ENCODE results near the gene LFNG.
A peak's percentile ranks its signal among the peaks of the same experiment; 100 is the strongest.

LFNG gene

DNA sequence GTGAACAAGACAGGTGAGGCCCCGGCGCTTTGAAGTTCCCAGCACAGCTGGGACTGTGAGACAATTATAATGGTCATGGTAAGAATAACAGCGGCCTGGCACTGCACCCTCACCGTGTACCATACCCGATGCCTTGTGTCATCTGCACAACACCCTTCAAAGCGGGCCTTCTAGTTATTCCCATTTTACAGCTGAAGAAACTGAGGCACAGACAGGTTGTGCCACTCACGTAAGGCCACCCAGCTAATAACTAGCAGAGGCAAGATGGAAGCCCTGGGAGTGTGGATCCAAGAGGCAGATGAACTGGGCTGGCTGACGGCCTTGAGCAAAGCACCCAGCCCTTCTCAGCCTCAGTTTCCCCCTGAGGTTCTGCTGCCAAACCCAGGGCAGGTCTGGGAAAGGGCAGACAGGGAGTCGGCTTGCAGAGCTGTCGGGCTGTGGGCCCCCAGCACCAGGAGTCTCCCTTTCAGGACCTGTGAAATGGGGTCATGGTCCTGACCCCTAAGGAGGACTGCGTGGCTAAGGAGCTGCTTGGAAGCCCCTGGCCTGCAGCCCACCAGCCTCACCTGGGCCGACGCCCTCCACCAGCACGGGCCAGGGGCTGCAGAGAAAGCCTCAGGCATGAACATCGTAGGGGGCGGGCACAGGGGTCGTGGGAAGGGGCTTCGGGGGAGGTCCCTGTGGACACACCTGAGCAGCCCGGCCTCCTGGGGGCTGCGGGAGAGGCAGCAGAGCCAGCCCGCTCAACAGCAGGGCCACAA lies 15.3 kb upstream of the LFNG start:
- no peak for DNase-seq

GRCh38 chr7:2504889-2505375 lies 14.6 kb upstream of the LFNG start:
- peak; percentile 63 for DNase-seq

- no peak for DNase-seq
Measured at GRCh38 chr7:2505401-2505800, 14.2 kb upstream of the LFNG start.

GRCh38 chr7:2507208-2507916 lies 12.2 kb upstream of the LFNG start:
- no peak for DNase-seq

DNA sequence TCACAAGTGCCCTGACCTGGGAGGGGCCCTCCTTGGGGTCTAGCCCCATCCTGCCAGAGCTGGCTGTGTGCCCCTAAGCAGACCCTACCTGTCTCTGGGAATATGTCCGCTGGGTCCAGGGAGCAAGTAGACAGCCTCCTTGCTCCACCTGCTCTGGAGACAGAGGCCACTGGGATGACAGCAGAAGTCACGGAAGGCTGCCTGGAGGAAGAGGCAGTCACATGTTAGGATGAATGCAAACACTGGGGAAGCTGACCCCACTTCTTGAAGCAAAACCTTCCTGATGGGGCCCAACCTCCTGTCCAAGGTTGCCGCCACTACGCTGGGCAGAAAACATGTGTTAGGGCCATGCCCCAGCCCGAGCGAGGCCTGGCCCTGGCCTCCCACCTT lies 11.7 kb upstream of the LFNG start:
- DNase-seq, result no peak

GRCh38 chr7:2508327-2509215 lies 11.0 kb upstream of the LFNG start:
- peak; percentile 24 for DNase-seq

DNA sequence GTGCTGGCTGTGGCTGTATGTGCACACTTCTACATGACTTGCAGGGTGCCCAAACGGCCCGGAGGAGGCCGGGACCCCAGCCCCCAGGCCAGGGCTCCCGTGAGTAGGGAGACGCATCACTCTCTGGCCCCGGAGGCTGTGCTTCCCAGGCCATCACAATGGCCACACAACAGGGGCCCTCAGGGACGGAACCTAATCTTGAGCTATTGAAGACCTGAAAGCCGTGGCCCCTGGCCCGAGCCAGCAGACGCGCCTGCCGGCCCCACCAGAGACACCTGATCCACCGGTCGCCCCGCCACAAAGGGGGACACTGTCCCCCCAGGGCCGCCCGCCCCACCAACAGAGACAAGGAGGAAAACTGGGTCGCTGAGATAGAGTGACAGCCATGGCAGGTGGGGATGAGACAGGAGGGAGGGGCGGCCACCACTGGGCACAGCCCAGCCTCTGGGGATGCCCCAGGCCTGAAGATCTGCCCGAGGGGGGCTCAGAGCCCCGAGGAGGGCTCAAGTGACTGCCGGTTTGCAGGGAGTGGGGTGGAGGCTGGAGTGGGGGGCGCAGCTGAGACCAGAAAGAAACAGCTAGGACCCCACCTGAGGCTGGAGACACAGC lies 10.2 kb upstream of the LFNG start:
- no peak for DNase-seq

GRCh38 chr7:2510130-2510776 lies 9.3 kb upstream of the LFNG start:
- no peak for DNase-seq

GRCh38 chr7:2510909-2511768 lies 8.4 kb upstream of the LFNG start:
- peak; percentile 86 for DNase-seq

DNA sequence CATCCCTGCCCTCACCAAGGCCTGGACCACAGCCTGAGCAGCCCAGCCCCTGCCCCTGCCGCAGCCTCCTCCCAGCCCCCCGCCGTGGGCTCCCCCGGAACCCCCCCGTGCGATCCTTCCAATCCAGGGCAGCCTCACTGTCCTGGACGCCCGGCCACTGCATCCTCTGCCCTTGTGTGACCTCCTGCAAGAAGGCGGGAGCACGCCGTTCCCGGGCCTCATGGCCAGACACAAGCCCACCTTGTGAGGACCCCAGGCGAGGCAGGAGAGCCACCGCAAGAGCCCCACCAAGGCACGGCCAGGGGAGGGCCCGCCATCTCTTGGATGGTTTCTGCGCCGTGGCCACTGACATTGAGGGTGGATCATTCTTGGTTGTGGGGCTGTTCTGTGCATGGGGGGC lies 7.8 kb upstream of the LFNG start:
- no peak for DNase-seq

- peak; percentile 25 for DNase-seq
Measured at GRCh38 chr7:2512179-2512661, 7.4 kb upstream of the LFNG start.

- peak; percentile 33 for DNase-seq
Measured at GRCh38 chr7:2512713-2513112, 6.9 kb upstream of the LFNG start.

DNA sequence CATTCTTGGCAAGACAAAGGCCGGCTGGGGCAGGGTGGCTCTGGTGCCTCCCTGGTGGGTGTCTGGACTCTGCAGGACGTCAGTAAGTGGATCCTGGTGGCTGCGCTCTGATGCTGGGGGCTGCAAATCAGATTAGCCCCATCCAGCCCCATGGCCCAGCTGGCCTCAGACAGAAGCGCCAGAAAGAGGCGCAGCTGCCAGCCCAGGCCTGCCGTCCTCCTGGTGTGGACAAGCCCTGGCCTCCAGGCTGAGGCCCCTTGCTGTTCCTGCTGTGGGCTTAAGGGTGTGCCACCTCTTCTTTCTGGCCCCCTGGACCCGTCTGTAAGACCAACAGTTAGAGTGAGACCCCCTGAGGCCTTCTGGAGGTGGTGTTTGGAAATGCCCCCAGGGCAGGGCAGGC lies 5.9 kb upstream of the LFNG start:
- peak; percentile 23 for DNase-seq

DNA sequence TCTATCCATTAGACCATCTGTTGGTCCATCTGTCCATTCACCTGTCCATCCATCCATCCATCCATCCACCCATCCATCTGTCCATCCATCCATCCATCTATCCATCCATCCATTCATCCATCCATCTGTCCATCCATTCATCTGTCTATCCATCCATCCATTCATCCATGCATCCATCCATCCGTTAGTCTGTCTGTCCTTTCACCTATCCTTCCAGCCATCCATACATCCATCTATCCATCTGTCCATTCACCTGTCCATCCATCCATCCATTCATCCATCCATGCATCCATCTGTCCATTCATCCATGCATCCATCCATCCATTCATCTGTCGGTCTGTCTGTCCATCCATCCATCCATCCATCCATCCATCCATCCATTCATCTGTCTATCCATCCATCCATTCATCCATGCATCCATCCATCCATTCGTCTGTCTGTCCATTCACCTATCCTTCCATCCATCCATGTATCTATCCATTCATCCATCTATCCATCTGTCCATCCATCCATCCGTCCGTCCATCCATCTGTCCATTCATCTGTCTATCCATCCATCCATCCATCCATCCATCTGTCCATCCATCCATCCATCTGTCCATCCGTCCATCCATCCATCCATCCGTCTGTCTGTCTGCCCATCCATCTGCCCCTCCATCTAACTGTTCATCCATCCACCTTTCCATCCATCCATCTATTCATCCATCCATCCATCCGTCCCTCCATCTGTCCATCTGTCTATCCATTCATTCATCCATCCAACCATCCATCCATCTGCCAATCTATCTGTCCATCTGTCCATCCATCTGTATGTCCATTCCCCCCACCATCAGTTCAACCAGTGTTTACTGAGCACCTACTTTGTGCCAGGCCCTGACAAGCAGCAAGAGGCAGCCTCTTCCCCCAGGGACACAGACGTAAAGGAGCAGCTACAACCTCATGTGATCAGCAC lies 4.8 kb upstream of the LFNG start:
- DNase-seq, result no peak

- no peak for DNase-seq
Measured at GRCh38 chr7:2515424-2516193, 4.0 kb upstream of the LFNG start.

- DNase-seq, result peak; percentile 28
Measured at GRCh38 chr7:2516194-2516555, 3.4 kb upstream of the LFNG start.

DNA sequence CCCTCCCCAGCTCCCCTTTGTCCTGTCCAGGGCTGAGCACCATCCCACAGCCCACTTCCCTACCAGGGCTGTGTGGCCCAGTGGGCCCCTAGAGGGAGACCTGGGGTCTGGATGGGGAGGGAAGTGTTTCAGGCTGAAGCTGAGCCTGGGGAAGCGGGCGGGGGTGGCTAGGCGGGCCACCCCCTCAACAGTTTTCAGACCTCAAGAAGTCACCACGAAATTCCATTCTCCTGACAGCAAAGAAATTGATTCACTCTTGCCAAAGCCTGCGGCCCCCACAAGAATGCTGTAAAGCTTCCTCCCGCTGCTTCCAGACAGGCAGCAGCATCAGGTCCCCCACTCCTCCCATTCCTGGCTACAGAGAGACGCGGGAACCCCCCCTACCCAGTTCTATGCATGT lies 2.5 kb upstream of the LFNG start:
- DNase-seq, result no peak

DNA sequence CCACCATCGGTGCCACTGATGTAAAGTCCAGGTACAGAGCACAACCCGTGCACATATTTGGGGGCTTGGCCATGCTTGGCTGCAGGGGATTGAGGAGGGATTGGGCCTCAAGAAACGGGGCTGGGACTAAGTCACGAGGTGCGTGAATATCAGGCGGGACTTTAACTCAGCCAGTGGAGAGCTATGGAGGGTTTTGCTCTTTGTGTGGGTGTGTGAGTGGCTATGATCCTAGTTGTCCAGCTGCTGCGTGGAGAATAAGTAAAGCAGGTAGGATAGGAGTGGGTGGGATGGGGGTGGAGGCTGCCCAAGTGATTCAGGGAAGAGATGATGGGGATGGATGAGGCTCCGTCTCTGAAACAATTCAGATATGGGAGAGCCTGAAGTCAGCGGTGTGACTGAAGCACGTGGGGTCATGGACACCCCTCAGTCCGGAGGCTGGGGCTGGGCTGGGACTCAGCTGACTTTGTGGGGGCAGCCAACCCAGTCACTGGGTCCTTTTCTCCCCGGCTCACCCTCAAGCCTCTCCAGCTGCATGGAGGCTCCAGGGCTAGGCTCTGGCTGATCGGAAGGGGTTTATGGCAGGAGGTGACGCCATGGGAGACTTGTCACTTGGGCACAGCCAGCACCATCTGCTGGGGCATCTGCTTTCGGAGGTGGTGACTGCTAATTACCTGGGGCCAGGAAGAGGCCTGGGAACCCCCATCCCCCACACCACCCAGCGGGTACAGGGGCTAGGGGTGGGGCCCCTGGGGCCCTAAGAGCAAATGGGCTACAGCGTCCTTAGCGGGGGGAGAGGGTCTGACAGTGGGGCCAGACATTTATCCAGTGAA lies 1.7 kb upstream of the LFNG start:
- DNase-seq, result peak; percentile 90

Measured in NCI-H69 (cell line).